Endothelial cell (in vitro differentiated cells): Measurements from ENCODE around the gene HLCS. TPM values are rescaled to one million over a fixed set of nuclear protein-coding genes. Genes with fewer than 3 reads are reported as not detected.
A peak's percentile ranks its signal among the peaks of the same experiment; 100 is the strongest.

Experiments used
- DNase-seq: peaks from one replicate; pipeline ENCODE4 v3.0.0; 2021; ENCODE audit warnings: low spot score
- H3K27ac Mint-ChIP-seq: one replicate; pipeline ENCODE4 v1.8.0; 2021; ENCODE audit warnings: mixed read lengths, inconsistent platforms; ENCODE audit not compliant: unreplicated experiment
- H3K27me3 Mint-ChIP-seq: one replicate; pipeline ENCODE4 v1.8.0; 2021; ENCODE audit warnings: mild to moderate bottlenecking, moderate library complexity, mixed read lengths, inconsistent platforms; ENCODE audit not compliant: unreplicated experiment
- H3K36me3 Mint-ChIP-seq: one replicate; pipeline ENCODE4 v1.8.0; 2021; ENCODE audit warnings: mild to moderate bottlenecking, low read depth, mixed read lengths, inconsistent platforms; ENCODE audit not compliant: unreplicated experiment
- H3K4me1 Mint-ChIP-seq: one replicate; pipeline ENCODE4 v1.8.0; 2021; ENCODE audit warnings: mild to moderate bottlenecking, mixed read lengths, inconsistent platforms; ENCODE audit not compliant: unreplicated experiment
- H3K4me3 Mint-ChIP-seq: one replicate; pipeline ENCODE4 v1.8.0; 2021; ENCODE audit warnings: mild to moderate bottlenecking, mixed read lengths, inconsistent platforms; ENCODE audit not compliant: unreplicated experiment
- H3K9me3 Mint-ChIP-seq: one replicate; pipeline ENCODE4 v1.8.0; 2021; ENCODE audit warnings: mixed read lengths, inconsistent platforms; ENCODE audit not compliant: unreplicated experiment
- total RNA-seq: library from RNA; stranded (reverse); fragmentation: NEBNext Ultra II Directional; extraction: Animal tissue kit (Norgen Biotek cat#: 25700); gene quantifications from one replicate; pipeline ENCODE4 v1.2.1, GENCODE V29; 2021; ENCODE audit not compliant: unreplicated experiment
- TF ChIP-seq, protein P1 (sequence below): fragments of 200-600 bp; sonication (generic); IDR thresholded peaks from one replicate; pipeline ENCODE4 v1.5.0; 2021; ENCODE audit warnings: antibody characterized with exemption; ENCODE audit not compliant: unreplicated experiment

Gene HLCS
- total RNA-seq, 1 donor from 2014 or later = 97.4 TPM

DNA sequence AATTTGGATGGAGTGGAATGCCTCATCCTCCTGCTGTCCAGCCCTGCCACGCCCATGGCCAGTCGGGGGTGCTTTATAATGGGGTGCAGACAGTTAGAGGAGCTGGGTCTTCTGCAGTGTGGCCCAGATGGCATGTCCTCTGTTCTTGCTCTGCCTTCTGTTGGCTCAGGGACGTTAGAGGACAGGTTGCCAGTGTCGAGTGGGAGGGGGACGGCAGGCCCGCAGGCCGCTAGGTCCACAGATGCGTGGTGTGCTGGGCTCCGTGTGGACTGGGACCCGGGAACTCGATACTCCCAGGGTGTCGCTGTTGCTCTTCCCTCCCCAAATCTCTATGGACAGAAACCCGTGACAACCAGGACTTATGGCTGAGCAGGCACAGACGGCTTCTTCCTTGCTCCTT is 234.3 kb downstream of the HLCS start:
- DNase-seq = no peak
- Mint-ChIP-seq H3K27ac (no peak overlapping the region), H3K4me1 (peaks cover 2% of the 10 kb centered on the region), H3K36me3 (peaks cover 14% of the 10 kb centered on the region), H3K9me3 (no peaks in the 10 kb centered on the region), H3K27me3 (peaks cover 4% of the 10 kb centered on the region), H3K4me3 (no peak overlapping the region)
- TF ChIP-seq, protein P1, sequence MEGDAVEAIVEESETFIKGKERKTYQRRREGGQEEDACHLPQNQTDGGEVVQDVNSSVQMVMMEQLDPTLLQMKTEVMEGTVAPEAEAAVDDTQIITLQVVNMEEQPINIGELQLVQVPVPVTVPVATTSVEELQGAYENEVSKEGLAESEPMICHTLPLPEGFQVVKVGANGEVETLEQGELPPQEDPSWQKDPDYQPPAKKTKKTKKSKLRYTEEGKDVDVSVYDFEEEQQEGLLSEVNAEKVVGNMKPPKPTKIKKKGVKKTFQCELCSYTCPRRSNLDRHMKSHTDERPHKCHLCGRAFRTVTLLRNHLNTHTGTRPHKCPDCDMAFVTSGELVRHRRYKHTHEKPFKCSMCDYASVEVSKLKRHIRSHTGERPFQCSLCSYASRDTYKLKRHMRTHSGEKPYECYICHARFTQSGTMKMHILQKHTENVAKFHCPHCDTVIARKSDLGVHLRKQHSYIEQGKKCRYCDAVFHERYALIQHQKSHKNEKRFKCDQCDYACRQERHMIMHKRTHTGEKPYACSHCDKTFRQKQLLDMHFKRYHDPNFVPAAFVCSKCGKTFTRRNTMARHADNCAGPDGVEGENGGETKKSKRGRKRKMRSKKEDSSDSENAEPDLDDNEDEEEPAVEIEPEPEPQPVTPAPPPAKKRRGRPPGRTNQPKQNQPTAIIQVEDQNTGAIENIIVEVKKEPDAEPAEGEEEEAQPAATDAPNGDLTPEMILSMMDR = no peak

DNA sequence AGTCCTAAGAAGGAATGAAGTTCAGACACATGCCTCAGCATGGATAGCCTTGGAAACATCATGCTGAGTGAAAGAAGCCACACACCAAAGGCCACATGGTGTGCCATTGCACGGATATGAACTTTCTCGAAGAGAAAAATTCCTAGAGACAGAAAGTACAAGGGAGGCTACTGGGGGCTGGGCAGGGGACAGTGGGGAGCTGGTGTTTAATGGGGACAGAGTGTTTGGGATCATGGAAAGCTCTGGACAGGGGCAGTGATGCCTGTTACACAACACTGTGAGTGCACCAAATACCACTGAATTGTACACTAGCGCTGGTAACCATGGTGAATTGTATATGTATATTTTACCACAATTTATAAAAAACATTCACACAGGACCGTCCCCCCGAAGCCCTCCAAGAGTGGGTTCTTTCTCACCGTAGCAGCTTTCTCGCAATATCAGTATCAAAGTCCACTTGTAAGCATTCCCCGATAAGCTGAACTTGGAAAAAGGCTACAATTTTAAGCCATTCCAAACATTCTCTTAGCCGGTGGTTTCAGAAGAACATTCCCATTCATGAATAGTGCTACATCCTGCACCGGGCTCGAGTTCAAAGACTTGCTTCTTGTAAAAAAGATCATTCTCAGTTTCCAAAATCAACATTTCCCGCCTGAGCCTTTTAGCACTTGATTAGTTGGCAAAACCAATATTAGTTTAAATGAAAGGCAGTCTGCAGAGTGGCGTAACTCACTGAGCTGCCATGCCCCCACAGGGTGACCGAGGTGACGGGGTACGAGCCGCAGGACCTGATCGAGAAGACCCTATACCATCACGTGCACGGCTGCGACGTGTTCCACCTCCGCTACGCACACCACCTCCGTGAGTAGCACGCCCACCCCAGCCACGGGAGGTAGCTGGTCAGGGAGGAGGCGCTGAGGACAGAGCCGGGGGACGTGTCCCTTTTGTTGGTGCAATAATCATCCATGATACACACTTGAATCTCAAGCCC is 235.9 kb downstream of the HLCS start:
- H3K27me3 Mint-ChIP-seq = peaks cover 4% of the 10 kb centered on the region
- H3K9me3 Mint-ChIP-seq = no peaks in the 10 kb centered on the region
- H3K4me3 Mint-ChIP-seq = peak overlapping the region; percentile 39
- TF ChIP-seq, protein P1 = no peak
- DNase-seq = no peak
- no peak overlapping the region for H3K27ac Mint-ChIP-seq
- H3K4me1 Mint-ChIP-seq = peaks cover 2% of the 10 kb centered on the region
- H3K36me3 Mint-ChIP-seq = peaks cover 12% of the 10 kb centered on the region

DNA sequence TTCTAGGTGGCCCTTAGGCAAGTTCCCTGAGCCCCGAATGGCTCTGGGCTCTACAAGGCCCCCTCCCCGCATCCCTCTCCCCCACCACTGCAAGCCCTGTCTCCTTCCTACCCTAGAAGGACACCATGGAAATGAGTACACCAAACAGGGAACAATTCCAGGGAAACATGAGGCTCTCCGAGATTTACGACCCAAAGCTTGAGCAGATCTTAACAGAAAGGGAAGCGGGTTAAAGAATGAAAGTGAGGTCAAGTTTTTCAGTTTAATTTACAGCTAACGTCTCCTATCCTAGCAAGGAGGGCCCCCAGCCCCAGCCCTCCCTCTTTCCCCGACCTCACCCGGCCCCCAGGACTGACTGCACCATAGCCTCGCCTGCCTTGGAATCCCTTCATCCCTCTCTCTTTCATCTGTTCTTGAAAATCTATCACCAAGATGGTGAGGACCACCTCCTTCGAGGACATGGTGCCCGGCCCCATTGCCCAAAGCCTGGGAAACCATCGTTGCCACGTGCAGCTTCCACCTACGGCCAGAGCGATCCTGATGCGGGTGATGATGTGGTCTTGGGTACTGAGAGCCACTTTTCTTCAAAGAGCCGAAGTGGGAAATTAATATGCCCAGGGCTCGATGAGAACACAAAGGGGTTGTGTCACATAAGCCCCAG is 237.0 kb downstream of the HLCS start:
- Mint-ChIP-seq H3K4me1 (peaks cover 2% of the 10 kb centered on the region), H3K9me3 (no peaks in the 10 kb centered on the region), H3K27me3 (peaks cover 4% of the 10 kb centered on the region), H3K4me3 (no peak overlapping the region), H3K27ac (no peak overlapping the region), H3K36me3 (peaks cover 8% of the 10 kb centered on the region)
- TF ChIP-seq, protein P1 = no peak
- DNase-seq = no peak

DNA sequence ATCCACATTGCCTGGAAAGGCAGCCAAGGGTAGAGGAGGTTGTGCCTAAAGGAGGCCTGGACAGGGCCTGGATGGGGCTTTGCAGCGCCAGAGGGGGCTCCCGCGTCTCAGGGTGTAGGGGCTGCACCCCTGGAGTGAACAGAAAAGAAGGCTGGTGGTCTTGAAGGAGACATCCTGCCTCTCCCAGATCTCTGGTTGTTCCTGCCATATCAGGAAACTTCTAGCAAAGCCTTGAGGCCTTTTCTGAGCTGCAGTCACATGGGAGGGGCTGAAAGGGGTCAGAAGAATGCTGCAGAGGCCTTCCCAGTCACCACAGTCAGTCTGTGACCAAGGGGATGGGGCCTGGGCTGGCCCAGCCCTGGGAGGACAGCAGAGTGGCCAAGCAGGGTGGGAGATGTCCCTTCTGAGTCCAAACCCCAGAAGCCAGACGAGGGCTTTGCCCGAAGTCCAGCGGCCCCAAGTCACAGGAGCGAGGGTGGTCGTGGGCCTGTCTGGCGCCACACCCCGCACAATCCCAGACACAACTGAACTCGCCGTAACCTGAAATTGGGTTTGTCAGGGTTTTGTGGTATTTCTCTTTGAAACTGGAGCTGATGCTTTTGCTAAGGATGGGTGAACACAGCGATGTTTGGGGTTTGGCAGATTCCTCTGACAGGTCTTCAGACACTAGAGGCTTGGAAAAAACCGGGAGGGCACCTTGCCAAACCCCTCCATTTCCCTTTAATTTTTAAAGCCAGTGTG is 237.9 kb downstream of the HLCS start:
- peaks cover 2% of the 10 kb centered on the region for H3K4me1 Mint-ChIP-seq
- no peak overlapping the region for H3K27ac Mint-ChIP-seq
- no peak overlapping the region for H3K4me3 Mint-ChIP-seq
- peaks cover 4% of the 10 kb centered on the region for H3K27me3 Mint-ChIP-seq
- H3K9me3 Mint-ChIP-seq = no peaks in the 10 kb centered on the region
- TF ChIP-seq, protein P1 = no peak
- H3K36me3 Mint-ChIP-seq = peaks cover 8% of the 10 kb centered on the region
- DNase-seq = no peak
